GM12878 (cell line): ENCODE data around the gene RMND1. TPM values are rescaled to one million over a fixed set of nuclear protein-coding genes. Genes with fewer than 3 reads are reported as not detected.

Source experiments
- CHD4 ChIP-seq: fragments of 200-600 bp; sonication (generic); IDR thresholded peaks from 2 replicates; pipeline ENCODE4 v1.6.1; 2016; ENCODE audit warnings: mild to moderate bottlenecking
- HDAC2 ChIP-seq: fragments of 200-600 bp; sonication (generic); IDR thresholded peaks from 2 replicates; pipeline ENCODE4 v1.6.1; 2017
- MEF2B ChIP-seq: fragments of 450-650 bp; IDR thresholded peaks from 2 replicates; pipeline ENCODE4 v1.6.1; 2018; ENCODE audit warnings: mild to moderate bottlenecking, moderate library complexity; ENCODE audit not compliant: partially characterized antibody, poor library complexity, severe bottlenecking
- PAX8 ChIP-seq: fragments of 450-650 bp; IDR thresholded peaks from 2 replicates; pipeline ENCODE4 v1.6.1; 2017; ENCODE audit warnings: mild to moderate bottlenecking, moderate library complexity
- RAD51 ChIP-seq: fragments of 450-650 bp; IDR thresholded peaks from 2 replicates; pipeline ENCODE4 v1.6.1; 2016; ENCODE audit warnings: moderate library complexity, mild to moderate bottlenecking, inconsistent platforms
- SREBF1 ChIP-seq: IDR thresholded peaks from 2 replicates; pipeline ENCODE4 v1.6.1; 2012; ENCODE audit warnings: mild to moderate bottlenecking, low read length
- TARDBP ChIP-seq: IDR thresholded peaks from 2 replicates; pipeline ENCODE4 v1.6.1; 2016; ENCODE audit warnings: borderline replicate concordance
- polyA plus RNA-seq, 11 experiments: library from polyadenylated mRNA; depleted of rRNA in 4 of 11; unstranded in 6 of 11; stranded (reverse) in 5 of 11; fragments of >200 nt; fragmentation: Nextera tagmentation in 4 of 11; fragmentation: Illumina TruSeq in 1 of 11; extraction: Ambion mirVana in 4 of 11; extraction: Trizol in 1 of 11; gene quantifications; 1 replicate in 1 of 11; 2 replicates in 10 of 11; pipeline versions ENCODE4 v1.2.1 to v1.2.3, GENCODE V29; 2011 to 2016; ENCODE audit warnings: inconsistent platforms in 2 of 11, missing spikeins in 2 of 11, low read depth in 1 of 11
- total RNA-seq, 4 experiments: library from RNA; depleted of rRNA in 3 of 4; stranded (reverse); fragments of >200 nt in 3 of 4; fragmentation: Illumina TruSeq in 1 of 4; extraction: Trizol in 1 of 4; gene quantifications; 2 replicates each; pipeline versions ENCODE4 v1.2.1 to v1.2.3, GENCODE V29; 2013 to 2021
- TF ChIP-seq, protein P1 (sequence below): fragments of 450-650 bp; IDR thresholded peaks from 2 replicates; pipeline ENCODE4 v1.6.1; 2016; ENCODE audit warnings: mild to moderate bottlenecking
- TF ChIP-seq, protein P2 (sequence below): fragments of 450-650 bp; IDR thresholded peaks from 2 replicates; pipeline ENCODE4 v1.6.1; 2014; ENCODE audit warnings: mild to moderate bottlenecking
- TF ChIP-seq, protein P3 (sequence below): fragments of 450-650 bp; formaldehyde crosslinking; IDR thresholded peaks from 2 replicates; pipeline ENCODE4 v1.4.0; 2022; ENCODE audit warnings: mild to moderate bottlenecking, moderate library complexity

RMND1 gene
- total and polyA plus RNA-seq, 10 of the 15 experiments (the other 5 are each of a cell fraction or from before 2014, with no cell fraction given): 15.9 to 34.5 (median 21.4) TPM

DNA sequence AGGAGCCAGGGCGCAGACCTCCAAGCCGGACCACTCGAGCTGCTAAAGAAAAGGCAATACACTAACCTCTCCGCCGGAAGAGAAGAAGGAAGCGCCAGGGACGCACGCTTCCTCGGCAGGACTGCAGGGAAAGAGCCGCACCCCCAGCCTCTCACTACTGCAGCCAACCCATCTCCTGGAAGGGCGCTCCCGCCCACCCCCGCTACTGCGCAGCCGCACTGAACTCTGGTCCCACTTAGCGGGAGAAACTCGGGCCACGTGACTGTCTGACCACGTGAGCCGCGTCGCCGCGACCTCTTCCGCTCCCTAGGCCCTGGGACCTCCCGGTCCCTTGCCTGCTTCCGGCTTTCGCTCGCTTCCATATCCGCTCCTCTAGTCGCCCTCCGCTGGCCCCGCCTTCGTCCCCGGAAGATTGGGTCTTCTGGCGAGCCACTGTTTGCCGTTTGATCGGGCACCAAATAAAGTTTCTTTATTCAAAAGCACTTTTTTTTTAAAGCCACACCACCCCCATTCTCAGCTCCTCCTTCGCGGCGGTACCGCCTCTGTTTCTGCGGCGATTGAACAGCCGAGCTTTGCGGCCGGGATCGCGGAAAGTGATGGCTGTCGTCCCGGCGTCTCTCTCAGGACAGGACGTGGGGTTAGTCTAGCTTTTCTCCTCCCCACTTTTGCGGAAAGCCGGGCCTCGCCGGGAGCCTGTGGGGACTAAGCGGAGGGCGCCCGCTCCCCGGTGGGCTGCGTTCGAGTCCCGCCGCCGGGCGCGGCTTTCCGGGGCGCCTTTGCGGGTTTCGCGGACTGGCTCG is at the start of gene RMND1 (continued):
- TF ChIP-seq, protein P1, sequence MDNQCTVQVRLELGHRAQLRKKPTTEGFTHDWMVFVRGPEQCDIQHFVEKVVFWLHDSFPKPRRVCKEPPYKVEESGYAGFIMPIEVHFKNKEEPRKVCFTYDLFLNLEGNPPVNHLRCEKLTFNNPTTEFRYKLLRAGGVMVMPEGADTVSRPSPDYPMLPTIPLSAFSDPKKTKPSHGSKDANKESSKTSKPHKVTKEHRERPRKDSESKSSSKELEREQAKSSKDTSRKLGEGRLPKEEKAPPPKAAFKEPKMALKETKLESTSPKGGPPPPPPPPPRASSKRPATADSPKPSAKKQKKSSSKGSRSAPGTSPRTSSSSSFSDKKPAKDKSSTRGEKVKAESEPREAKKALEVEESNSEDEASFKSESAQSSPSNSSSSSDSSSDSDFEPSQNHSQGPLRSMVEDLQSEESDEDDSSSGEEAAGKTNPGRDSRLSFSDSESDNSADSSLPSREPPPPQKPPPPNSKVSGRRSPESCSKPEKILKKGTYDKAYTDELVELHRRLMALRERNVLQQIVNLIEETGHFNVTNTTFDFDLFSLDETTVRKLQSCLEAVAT: peak; percentile 72
- no peak for TF ChIP-seq HDAC2
- TF ChIP-seq CHD4: no peak
- TF ChIP-seq TARDBP: peak; percentile 95
- TF ChIP-seq MEF2B: peak; percentile 47
- peak; percentile 100 for TF ChIP-seq RAD51
- TF ChIP-seq, protein P2, sequence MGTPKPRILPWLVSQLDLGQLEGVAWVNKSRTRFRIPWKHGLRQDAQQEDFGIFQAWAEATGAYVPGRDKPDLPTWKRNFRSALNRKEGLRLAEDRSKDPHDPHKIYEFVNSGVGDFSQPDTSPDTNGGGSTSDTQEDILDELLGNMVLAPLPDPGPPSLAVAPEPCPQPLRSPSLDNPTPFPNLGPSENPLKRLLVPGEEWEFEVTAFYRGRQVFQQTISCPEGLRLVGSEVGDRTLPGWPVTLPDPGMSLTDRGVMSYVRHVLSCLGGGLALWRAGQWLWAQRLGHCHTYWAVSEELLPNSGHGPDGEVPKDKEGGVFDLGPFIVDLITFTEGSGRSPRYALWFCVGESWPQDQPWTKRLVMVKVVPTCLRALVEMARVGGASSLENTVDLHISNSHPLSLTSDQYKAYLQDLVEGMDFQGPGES: 0 out of 2 replicates have a peak, but pooled peaks have one; percentile 8
- no peak for TF ChIP-seq PAX8
- TF ChIP-seq SREBF1: no peak
- TF ChIP-seq, protein P3, sequence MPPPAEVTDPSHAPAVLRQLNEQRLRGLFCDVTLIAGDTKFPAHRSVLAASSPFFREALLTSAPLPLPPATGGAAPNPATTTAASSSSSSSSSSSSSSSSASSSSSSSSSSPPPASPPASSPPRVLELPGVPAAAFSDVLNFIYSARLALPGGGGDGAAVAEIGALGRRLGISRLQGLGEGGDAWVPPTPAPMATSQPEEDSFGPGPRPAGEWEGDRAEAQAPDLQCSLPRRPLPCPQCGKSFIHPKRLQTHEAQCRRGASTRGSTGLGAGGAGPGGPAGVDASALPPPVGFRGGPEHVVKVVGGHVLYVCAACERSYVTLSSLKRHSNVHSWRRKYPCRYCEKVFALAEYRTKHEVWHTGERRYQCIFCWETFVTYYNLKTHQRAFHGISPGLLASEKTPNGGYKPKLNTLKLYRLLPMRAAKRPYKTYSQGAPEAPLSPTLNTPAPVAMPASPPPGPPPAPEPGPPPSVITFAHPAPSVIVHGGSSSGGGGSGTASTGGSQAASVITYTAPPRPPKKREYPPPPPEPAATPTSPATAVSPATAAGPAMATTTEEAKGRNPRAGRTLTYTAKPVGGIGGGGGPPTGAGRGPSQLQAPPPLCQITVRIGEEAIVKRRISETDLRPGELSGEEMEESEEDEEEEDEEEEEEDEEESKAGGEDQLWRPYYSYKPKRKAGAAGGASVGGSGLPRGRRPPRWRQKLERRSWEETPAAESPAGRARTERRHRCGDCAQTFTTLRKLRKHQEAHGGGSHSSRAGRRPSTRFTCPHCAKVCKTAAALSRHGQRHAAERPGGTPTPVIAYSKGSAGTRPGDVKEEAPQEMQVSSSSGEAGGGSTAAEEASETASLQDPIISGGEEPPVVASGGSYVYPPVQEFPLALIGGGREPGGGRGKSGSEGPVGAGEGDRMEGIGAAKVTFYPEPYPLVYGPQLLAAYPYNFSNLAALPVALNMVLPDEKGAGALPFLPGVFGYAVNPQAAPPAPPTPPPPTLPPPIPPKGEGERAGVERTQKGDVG: no peak
